ENCODE measurements around the gene RAD51B.

RAD51B gene

DNA sequence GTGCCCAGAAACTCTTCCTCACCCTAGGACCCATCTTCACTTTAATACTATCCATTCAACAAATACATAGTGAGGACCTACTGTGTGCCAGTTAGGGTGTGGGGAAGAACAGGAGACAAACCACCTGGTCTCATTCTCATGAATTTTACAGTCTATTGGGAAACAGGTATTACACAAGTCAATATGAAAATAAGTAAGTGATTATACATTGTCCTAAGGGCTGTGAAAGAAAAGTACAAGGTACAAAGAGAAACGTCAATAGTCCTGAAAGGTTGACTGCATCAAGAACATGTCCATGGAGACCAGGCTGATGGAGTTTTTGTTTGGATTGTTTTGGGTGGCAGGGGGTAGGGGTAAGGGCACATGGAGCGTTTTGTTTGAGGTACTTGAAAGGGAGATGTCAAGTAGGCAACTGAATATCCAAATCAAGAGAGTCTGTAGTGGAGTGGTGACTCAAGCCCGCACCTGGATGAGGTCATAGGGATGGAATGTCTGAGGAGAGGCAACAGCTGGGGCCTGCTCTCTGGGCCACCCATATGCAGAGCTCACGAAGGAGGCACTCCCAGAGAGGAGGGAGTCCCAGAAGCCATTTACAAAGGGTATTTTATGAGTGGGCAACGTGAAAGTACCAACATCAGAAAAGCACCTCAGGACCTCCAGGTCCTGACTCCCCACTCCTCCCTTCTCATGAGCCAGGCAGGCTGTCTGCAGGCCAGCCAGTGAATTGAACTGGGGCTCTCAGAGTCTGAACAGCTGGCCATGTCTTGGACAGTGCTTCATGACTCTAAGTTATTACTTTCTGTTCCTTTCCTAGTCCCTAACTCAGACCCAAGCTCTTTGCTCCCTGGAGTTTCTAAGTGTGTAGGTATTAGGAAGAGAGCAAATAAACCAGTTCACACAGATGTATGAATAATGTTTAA lies 701.3 kb downstream of the RAD51B start:
- DNase-seq (ENCODE audit: low read depth in 2 of 2): peak in 1 of 2 donors; percentile 34
- no peak overlapping the region for H3K4me3 ChIP-seq (replicated peaks in 1 of 2; ENCODE audit: low read depth in 2 of 2, low read length in 2 of 2)
- TF ChIP-seq, protein P1, sequence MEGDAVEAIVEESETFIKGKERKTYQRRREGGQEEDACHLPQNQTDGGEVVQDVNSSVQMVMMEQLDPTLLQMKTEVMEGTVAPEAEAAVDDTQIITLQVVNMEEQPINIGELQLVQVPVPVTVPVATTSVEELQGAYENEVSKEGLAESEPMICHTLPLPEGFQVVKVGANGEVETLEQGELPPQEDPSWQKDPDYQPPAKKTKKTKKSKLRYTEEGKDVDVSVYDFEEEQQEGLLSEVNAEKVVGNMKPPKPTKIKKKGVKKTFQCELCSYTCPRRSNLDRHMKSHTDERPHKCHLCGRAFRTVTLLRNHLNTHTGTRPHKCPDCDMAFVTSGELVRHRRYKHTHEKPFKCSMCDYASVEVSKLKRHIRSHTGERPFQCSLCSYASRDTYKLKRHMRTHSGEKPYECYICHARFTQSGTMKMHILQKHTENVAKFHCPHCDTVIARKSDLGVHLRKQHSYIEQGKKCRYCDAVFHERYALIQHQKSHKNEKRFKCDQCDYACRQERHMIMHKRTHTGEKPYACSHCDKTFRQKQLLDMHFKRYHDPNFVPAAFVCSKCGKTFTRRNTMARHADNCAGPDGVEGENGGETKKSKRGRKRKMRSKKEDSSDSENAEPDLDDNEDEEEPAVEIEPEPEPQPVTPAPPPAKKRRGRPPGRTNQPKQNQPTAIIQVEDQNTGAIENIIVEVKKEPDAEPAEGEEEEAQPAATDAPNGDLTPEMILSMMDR (IDR thresholded peaks at IDR 0.05; ENCODE audit: low read depth, low read length): no peak

DNA sequence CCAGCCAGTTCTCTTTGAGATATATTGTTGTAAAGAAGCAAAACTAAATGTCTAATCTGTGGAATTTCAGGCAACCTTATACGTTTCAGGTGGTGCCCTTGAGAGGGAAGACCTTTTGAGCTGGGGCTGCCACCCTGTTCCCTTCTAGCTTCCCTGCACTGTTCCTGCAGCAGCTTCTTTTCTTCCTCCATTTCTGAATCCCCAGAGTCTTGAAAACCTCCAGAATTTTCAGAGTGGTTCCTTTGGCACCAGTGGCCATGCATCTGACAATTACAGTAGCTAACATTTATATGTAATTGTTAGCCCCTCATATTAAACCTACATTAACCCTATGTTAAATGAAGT lies 702.0 kb downstream of the RAD51B start:
- TF ChIP-seq, protein P1 (IDR thresholded peaks at IDR 0.05; ENCODE audit: low read depth, low read length): no peak
- DNase-seq (ENCODE audit: low read depth in 2 of 2): no peak
- H3K4me3 ChIP-seq (replicated peaks in 1 of 2; ENCODE audit: low read depth in 2 of 2, low read length in 2 of 2): no peak overlapping the region

DNA sequence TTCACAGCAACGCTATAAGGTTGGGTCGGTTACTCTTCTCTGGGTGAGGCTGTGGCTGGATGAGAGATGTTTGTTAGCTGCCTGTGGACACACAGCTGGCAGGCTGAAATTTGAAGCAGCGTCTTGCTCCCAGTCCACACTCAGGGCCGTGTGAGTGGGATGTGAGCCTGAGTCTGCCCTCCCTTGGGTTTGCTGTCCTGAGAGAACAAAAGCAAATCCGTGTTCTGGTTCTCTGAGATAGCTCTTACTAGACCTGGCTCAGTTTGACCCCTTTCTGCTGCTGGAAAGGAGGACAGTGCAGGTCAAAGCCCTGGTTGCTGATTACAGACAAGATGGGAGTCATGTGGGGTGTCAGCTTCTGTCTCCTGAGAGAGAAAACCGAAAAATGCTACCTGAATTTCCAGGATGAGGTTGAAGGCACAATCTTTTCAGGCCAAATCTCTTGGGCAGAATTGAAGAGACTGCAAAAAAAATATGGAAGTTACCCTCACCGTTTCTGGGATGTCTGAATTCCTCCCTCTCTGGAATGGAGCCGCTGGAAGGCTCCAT lies 702.5 kb downstream of the RAD51B start:
- DNase-seq (ENCODE audit: low read depth in 2 of 2): no peak
- no peak overlapping the region for H3K4me3 ChIP-seq (replicated peaks in 1 of 2; ENCODE audit: low read depth in 2 of 2, low read length in 2 of 2)
- TF ChIP-seq, protein P1 (IDR thresholded peaks at IDR 0.05; ENCODE audit: low read depth, low read length): no peak

DNA sequence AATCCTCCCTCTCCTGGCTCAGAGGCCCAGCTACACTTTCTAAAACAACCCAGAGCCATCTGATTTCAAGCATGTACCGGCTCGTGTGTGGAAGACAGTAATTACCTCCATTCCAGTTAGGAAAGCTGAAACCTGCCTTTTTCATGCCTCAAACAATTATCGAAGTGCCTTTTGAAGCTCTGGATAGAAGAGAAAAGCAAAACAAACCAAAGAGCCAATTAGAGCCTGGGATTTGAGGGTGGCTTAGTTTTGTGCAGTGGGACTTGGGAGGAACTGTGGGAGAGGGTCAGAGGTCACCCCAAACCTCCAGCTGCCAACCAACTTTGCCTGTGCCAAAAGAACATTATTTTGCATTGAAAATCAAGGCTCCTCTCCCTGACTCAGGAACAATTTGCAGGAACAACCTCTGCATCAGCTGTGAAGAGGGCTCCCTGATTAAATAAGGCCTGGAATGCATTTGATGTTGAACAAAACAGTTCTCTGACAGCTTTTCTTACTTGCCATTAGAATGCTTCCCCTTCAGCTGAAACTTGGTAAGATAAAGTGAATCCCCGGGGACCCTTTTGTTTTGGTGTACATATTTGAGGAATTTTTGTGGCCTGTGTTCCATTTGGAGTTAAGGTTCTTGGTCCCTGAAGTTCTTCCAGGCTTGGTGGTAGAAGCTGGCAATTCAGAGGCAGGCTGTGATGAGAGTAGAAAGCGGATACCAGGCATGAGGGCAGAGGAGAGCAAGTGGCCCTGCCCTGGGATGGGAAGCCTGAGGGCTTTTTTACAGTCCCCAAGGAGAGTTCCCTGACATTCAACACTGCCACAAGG lies 703.1 kb downstream of the RAD51B start:
- TF ChIP-seq, protein P1 (IDR thresholded peaks at IDR 0.05; ENCODE audit: low read depth, low read length): no peak
- DNase-seq (ENCODE audit: low read depth in 2 of 2): peak; percentile 57 to 96
- H3K4me3 ChIP-seq (replicated peaks in 1 of 2; ENCODE audit: low read depth in 2 of 2, low read length in 2 of 2): no peak overlapping the region

GRCh38 chr14:68523326-68523610 lies 703.7 kb downstream of the RAD51B start:
- no peak overlapping the region for H3K4me3 ChIP-seq (replicated peaks in 1 of 2; ENCODE audit: low read depth in 2 of 2, low read length in 2 of 2)
- no peak for DNase-seq (ENCODE audit: low read depth in 2 of 2)
- TF ChIP-seq, protein P1 (IDR thresholded peaks at IDR 0.05; ENCODE audit: low read depth, low read length): no peak

GRCh38 chr14:68523989-68524725 lies 704.6 kb downstream of the RAD51B start:
- TF ChIP-seq, protein P1 (IDR thresholded peaks at IDR 0.05; ENCODE audit: low read depth, low read length): peak; percentile 58
- peak; percentile 24 to 54 for DNase-seq (ENCODE audit: low read depth in 2 of 2)
- no peak overlapping the region for H3K4me3 ChIP-seq (replicated peaks in 1 of 2; ENCODE audit: low read depth in 2 of 2, low read length in 2 of 2)

Data from cardiac fibroblast (primary cell).